GM19452 (cell line): ENCODE results near the gene TGM2.
A peak's percentile ranks its signal among the peaks of the same experiment; 100 is the strongest.
"Not testable (repeated sequence)": the region's sequence is repeated elsewhere in the genome, so short reads cannot be mapped to it uniquely, and the experiment has no call there.

ENCODE experiments used
- ATAC-seq: cut with Tn5 transposase; IDR thresholded peaks from one replicate; pipeline ENCODE4 v1.9.1; 2021; ENCODE audit not compliant: unreplicated experiment

Gene TGM2

DNA sequence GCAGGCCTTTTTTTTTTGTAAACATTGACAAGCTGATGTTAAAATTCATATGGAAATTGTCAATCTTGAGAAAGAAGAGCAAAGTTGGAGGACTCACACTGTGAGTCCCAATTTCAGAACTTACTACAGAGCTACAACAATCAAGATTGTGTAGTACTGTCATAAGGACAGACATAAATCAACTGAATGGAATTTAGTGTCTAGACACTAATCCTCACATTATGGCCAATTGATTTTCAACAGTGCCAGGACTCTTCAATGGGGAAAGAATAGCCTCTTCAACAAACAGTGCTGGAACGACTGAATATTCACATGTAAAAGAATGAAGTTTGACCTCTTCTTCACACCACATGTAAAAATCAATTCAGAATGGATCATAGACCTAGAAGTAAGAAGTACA lies 60.8 kb downstream of the TGM2 start:
- no peak for ATAC-seq

DNA sequence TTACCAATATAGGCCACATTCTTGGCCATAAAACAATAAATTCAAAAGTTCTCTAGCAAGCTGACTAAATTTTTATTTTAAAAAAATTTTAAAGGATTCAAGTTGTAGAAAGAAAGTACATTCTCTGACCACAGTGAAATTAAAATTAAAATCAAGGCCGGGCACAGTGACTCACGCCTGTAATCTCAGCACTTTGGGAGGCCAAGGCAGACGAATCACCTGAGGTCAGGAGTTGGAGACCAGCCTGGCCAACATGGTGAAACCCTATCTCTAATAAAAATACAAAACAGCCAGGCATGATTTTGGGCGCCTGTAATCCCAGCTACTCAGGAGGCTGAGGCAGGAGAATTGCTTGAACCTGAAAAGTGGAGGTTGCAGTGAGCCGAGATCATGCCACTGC lies 62.9 kb downstream of the TGM2 start:
- ATAC-seq: not testable (repeated sequence)

DNA sequence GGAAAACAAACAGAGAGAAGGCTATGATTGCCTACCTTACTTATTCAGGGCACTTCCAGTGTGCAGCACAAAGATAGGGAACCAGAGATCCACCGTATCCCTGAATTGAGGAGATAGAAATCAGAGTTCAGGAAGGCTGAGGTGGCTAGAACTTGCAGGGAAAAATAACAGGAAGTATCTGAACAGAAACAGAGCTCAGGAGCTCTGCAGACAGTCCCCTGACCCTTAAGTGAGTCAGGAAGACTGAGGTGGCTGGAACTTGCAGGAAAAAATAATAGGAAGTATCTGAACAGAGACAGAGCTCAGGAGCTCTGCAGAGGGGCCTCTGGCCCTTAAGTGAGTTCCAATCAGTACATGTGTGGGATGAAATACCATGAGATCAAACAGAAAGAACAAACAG lies 66.1 kb downstream of the TGM2 start:
- ATAC-seq: no peak

DNA sequence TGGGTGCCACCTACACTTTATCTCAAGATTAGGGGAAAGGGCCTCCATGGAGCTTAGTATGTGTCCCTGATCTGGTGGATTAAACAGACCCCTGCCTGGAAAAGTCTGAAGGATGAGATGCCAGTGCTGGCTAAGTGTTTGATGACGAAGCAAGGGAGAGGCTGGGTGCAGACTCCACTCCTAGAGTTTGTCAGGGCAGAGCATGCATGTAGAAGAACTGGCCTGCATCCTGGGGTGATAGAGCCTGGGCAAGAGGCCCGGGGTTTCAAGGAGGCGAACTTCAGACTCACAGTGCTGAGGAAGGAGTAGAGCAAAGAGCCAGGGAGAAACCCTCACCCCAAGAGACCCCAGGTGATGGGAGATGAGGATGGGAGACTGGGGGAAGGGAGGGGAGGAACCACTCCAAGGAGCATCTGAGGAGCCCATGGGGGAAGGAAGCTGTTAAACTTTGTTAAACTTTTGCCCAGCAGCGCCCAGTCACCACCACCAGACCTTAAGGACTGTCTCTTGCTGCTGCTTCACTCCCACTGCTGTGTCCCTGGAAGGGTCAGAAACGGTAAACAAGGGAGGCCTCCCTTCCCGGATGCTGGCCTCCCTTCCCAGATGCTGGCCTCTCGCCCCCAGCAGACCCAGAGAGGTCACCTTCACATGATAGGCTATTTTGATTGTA lies 69.9 kb downstream of the TGM2 start:
- peak; percentile 1 for ATAC-seq

DNA sequence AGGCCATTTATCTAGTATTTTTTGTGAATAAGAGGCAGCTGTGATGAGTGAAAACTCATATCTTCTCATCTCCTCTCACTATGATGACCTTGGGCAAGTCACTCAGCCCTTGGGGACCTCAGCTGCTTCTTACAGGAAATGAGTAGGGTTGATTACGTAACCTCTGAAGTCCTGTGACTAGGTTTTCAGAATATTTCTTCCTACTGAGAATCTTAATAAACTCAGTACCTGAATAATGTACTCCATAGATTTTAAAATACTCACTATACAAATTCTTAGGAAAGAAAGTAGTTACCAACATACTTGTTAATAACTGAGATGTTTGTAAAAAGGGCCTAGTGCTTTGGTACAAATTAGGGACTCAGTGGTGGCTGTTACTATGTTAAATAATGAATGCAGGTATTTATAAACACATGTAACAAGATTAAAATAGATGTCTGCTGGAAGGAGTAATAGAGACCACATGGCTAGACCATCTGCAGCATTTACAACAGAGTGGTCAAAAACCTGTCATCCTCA lies 70.6 kb downstream of the TGM2 start:
- ATAC-seq: peak; percentile 61

DNA sequence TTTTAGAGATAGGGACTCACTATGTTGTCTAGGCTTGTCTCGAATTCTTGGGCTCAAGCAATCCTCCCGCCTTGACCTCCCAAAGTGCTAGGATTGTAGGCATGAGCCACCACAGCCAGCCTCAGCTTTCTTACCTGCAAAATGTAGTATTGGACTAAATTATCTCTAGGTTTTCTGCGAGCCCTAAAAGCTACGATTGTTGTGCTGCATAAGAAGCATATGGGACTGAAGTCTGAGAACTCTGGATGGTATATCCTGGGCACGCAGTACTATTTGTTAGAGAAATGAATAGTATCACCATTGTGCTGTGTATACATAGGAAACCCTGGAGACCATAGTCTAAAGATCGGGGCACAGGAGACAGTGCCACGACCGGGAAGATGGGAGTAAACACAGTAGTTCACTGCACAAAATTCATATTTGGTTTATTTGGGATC lies 71.4 kb downstream of the TGM2 start:
- no peak for ATAC-seq

DNA sequence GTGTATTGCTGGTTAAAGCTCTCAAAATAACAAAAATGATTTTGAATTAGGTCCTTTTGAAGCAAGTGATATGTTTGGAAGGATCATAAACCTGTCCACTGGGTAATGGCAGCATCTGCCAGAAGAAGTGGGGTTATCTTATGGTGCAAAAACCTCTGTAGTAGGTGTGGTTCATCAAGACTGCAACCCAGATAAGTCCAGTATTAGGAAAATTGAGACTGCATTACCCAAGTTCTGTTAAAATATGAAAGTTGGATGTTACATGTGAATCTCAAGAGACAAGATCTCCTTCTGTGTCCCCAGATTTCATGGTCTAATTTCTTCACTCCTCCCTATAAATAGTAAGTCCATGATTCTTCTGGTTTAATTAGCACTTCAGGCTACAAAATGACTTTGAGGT lies 72.2 kb downstream of the TGM2 start:
- ATAC-seq: no peak

DNA sequence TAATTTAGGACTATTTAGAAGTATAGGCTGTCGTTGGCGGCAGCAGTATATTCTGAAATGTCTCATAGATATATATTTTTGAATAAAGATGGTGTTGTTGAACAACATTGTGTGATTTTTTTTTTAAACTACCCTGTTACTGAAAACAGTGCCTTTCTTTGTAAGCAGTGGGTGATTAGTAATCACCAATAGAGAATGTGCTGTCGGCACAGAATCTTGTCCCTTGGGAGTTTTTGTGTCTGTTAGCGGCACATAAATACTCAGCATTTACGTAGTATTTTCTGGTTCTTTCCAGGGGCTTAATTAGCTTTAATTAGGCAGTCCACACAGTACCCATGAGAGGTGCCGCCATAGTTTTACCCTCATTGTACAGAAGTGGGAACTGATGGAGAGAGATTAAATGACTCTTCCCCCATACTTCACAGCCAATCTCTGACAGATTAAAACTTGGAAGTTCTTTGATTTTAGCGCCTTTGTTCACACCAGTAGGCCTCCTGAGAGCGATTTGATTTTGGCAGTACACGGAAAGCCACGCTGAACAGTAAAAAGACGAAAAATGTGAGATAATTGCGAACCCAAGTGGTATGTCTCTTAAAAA lies 72.7 kb downstream of the TGM2 start:
- no peak for ATAC-seq

DNA sequence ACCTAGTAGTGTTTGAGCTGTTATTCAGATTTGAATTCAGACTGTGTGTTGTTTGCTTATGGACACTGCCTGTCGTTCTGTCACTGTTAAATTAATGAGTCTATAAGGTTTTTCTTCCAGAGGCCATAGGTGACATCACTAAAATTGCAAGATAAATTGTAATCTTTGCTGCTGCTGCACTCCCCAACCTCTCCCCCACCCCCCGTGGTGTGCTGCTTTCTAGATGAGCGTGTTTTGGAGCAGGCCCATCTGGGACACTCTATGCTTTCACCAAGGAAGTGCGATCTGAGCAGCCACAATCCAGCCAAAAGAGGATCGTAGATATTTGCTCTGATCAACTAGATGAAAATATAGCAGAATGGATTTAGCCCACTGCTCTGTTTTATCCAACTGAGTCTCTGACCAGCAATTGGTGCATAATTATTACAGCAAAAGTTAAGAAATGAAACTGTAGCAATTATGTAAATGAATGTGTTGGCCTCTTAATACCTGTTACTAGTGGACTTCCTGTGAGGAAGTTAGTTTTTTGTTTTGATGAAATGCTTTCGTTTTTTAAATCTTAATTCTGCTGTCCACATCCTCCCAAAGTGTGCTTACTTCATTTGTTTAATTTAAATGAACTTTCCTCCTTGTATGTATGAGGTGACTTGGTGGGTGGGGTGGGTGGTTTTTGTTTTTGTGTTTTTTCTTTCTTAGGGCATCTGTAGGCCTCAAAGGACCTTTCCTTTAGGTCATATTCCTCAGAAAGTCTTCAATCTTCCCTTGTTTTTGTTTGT lies 73.4 kb downstream of the TGM2 start:
- ATAC-seq: no peak

DNA sequence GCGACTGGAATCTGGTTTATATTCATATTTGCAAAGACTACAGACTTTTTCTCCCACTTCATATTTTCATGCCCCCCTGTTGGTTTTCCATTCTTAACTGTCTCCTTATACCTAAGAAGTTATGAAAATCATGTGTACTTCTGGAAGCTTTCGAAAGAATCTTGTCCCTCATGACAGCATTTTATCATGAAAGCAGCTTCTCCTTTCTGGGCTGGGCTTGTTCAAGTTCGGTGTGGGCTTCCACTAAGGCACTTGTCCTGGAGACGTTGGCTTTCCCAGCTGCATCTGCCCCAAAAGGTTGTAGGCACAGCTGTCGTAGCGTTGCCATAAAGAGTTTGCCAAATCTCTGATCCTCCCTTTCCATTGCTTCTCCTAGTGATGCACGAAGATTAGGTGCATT lies 75.0 kb downstream of the TGM2 start:
- no peak for ATAC-seq

DNA sequence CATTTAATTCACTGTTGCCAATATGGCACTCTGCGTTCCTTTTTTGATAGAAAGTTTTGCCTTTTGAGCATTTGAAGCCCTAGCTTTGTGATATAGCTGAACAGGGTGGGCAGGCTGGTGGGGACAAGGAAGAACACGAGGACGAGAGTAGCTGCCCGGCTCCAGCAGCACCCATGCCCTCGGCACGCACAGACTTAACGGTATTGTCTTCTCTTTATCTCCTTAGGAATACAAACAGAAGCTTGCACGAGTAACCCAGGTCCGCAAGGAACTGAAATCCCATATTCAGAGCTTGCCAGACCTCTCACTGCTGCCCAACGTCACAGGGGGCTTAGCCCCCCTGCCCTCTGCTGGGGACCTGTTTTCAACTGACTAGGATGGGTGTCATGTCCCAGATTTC lies 75.6 kb downstream of the TGM2 start:
- no peak for ATAC-seq

DNA sequence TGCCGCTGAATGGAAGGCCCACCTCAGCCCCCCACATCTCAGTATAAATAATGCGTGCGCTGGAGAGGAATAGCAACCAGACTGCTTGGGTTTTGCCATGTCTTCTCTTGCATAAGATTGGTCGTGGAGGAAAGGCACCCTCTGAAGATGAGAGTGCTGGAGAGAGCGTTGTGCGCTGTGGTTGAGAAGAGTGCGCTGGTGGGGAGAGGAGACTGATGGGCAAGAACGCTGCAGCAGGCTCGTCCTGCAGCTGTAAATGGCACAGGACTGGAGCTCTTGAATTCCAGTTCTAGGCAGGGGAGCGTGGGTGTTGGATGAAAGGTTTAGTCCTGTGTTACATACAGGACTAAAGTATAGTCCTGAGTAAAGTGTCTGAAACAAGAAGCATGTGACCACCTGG lies 80.0 kb downstream of the TGM2 start:
- no peak for ATAC-seq

DNA sequence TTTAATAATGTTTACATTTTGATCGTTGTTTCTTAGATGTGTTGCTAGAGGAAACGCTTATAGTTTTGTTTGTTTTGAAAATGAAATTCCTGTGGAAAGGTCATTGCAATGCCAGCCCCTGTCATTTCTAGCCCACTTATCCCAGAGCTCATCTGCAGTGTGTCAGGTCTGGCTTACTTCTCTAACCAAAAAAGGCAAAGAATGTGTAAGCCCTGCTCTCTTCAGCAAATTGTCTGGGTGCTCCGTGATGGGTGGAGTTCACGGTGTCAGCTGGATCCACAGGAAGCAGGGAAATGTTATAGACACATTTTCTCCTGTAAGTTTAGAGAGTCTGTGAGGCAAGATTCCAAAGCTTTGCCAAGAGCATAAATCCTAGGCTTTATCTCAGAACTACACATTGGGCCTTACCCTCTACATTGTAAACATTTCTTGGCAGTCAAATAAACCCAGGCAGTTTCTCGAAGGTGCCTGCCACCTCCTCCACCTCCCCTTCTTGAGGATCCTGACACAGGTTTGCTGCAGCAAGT lies 80.6 kb downstream of the TGM2 start:
- no peak for ATAC-seq

DNA sequence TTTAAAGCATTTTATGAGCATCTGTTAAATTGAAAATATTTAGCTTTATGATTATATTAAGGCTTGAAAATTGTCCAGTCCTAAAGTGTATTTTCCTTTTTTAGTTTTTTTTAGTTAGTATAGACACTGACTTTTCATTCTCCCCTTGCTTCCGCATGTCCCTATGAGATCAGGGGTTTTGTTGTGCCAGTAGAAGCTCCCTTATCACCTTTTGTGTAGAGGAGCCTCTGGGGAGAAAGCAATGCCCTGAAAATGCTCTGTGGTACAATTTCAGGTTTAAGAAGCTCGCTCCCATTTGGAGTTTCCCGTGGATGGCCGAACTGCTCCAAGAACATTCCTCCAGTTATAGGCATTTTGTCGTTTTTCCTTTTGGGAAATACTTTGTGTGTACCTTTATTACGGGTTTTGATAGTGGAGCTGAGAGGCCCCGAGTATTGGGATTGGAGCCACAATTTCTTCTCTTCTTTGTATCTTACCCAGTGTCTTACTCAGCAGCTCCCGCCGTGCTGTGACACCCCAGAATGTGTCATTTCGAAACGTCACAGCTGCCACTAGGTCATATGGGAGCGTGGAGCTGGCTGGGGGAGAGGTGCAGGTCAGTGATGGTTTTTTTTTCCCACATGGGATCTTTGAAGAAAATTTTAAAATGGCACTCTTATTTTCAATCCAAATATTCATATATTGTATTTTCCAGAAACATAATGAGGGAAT lies 81.6 kb downstream of the TGM2 start:
- ATAC-seq: no peak

DNA sequence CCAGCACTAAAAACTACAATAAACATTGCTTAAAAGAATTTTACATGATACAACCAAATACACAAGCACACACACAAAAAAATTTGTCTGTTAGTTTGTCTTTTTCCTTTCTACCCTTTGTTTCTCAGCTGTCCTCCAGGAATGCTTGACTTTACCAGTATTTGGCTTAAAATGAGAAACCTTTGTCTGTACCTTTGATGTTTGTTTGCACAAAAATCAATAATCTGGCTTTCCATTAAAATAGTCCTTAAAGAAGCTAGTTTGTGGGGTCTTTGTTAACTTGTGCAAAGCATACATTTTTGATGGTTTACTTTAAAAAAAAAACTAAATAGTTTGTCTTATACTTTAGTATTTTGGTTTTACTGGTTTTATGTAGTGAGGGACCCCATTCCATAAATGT lies 82.2 kb downstream of the TGM2 start:
- no peak for ATAC-seq

DNA sequence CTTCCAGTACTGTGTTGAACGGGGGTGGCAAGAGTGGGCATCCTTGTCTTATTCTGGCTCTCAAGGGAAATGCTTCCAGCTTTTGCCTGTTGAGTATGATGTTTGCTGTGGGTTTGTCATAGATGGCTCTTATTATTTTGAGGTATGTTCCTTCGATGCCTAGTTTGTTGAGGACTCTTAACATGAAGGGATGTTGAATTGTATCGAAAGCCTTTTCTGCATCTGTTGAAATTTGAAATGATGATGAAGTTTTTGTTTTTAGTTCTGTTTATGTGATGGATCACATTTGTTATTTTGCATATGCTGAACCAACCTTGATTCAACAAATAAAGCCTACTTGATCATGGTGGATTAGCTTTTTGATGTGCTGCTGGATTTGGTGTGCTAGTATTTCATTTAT lies 83.5 kb downstream of the TGM2 start:
- ATAC-seq: no peak

DNA sequence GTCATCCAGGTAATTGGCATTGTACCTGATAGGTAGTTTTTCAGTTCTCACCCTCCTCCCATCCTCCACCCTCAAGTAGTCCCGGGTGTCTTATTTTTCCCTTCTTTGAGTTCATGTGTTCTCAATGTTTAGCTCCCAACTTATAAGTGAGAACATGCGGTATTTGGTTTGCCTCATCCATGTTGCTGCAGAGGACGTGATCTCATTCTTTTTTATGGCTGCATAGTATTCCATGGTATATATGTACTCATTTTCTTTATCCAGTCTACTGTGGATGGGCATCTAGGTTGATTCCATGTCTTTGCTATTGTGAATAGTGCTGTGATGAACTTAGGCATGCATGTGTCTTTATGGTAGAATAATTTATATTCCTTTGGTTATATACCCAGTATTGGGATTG lies 85.7 kb downstream of the TGM2 start:
- no peak for ATAC-seq

DNA sequence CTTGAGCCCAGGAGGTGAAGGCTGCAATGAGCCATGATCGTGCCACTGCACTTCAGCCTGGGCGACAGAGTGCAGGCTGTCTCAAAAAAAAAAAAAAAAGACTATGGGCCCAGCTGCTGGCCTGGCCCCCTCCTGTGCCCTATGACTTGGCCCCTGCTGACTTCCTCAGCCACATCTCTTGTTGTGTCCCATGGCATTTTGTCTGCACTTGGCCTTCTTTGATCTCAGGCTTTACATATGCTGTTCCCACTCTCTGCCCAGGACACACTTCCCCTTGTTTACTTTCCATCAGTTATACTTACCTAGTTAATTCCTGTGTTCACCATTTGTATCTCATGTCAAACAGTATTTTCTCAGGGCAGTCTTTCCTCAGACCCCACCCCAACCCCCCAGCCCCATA lies 87.0 kb downstream of the TGM2 start:
- ATAC-seq: no peak
